GM23338 (cell line): ENCODE measurements around the gene NDUFAF8. TPM values are rescaled to one million over a fixed set of nuclear protein-coding genes. Genes with fewer than 3 reads are reported as not detected.

Source experiments
- ATAC-seq: fragments of 200-7000 bp; cut with Tn5 transposase; 3 replicates; pipeline ENCODE4 v1.9.1; 2020
- DNase-seq: peaks from one replicate; pipeline ENCODE4 v3.0.0-alpha.2; 2015; ENCODE audit warnings: low spot score
- H2AFZ ChIP-seq: fragments of 200-600 bp; sonication (generic); 2 replicates; pipeline ENCODE4 v1.8.0; 2016; ENCODE audit warnings: antibody characterized with exemption, mild to moderate bottlenecking, moderate library complexity
- H3F3A ChIP-seq: fragments of 200-600 bp; sonication (generic); replicated peaks from 2 replicates; pipeline ENCODE4 v1.8.0; 2017; ENCODE audit warnings: antibody characterized with exemption, mixed run types, low read depth
- H3K27ac ChIP-seq: fragments of 200-600 bp; sonication (generic); 2 replicates; pipeline ENCODE4 v1.6.1; 2016; ENCODE audit warnings: low read depth
- H3K27me3 ChIP-seq: fragments of 200-600 bp; sonication (generic); 2 replicates; pipeline ENCODE4 v1.8.0; 2016; ENCODE audit warnings: mild to moderate bottlenecking, mixed run types, moderate library complexity; ENCODE audit not compliant: insufficient read depth
- H3K36me3 ChIP-seq: fragments of 200-600 bp; sonication (generic); 2 replicates; pipeline ENCODE4 v1.8.0; 2016; ENCODE audit warnings: mild to moderate bottlenecking; ENCODE audit not compliant: insufficient read depth
- H3K4me1 ChIP-seq: fragments of 200-600 bp; sonication (generic); 2 replicates; pipeline ENCODE4 v1.8.0; 2016; ENCODE audit warnings: mild to moderate bottlenecking, moderate library complexity; ENCODE audit not compliant: insufficient read depth
- H3K4me2 ChIP-seq: fragments of 200-600 bp; sonication (generic); 2 replicates; pipeline ENCODE4 v1.7.1; 2017; ENCODE audit warnings: mixed run types
- H3K4me3 ChIP-seq: fragments of 200-600 bp; sonication (generic); 2 replicates; pipeline ENCODE4 v1.6.1; 2016; ENCODE audit warnings: mixed run types
- H3K79me2 ChIP-seq: fragments of 200-600 bp; sonication (generic); replicated peaks from 2 replicates; pipeline ENCODE4 v1.8.0; 2017; ENCODE audit warnings: mild to moderate bottlenecking; ENCODE audit not compliant: insufficient read depth
- H3K9me2 ChIP-seq: fragments of 200-600 bp; sonication (generic); 2 replicates; pipeline ENCODE4 v1.8.0; 2017; ENCODE audit not compliant: insufficient read depth
- H4K20me1 ChIP-seq: fragments of 200-600 bp; sonication (generic); replicated peaks from 2 replicates; pipeline ENCODE4 v1.8.0; 2017; ENCODE audit warnings: mild to moderate bottlenecking; ENCODE audit not compliant: insufficient read depth
- H3K27ac Mint-ChIP-seq: 2 replicates; pipeline ENCODE4 v1.8.0; 2020; ENCODE audit warnings: inconsistent platforms, mild to moderate bottlenecking, moderate library complexity, mixed read lengths
- H3K27me3 Mint-ChIP-seq: 3 replicates; pipeline ENCODE4 v1.8.0; 2022; ENCODE audit warnings: low read depth, mild to moderate bottlenecking, moderate library complexity, mixed read lengths, inconsistent platforms; ENCODE audit not compliant: insufficient read depth, poor library complexity
- H3K36me3 Mint-ChIP-seq: 3 replicates; pipeline ENCODE4 v1.8.0; 2021; ENCODE audit warnings: low read depth, mild to moderate bottlenecking, inconsistent platforms, moderate library complexity, mixed read lengths
- H3K4me1 Mint-ChIP-seq: 3 replicates; pipeline ENCODE4 v1.8.0; 2020; ENCODE audit warnings: mild to moderate bottlenecking, inconsistent platforms, mixed read lengths
- H3K4me3 Mint-ChIP-seq: 3 replicates; pipeline ENCODE4 v1.8.0; 2021; ENCODE audit warnings: moderate library complexity, mild to moderate bottlenecking, inconsistent platforms, mixed read lengths
- H3K9me3 Mint-ChIP-seq: 3 replicates; pipeline ENCODE4 v1.8.0; 2020; ENCODE audit warnings: moderate library complexity, mild to moderate bottlenecking, inconsistent platforms, mixed read lengths
- CREB1 ChIP-seq: fragments of 250-450 bp; sonication (Bioruptor Pico); IDR thresholded peaks from 2 replicates; pipeline ENCODE4 v1.5.0; 2020; ENCODE audit warnings: low read depth, mild to moderate bottlenecking, moderate library complexity
- EZH2 ChIP-seq: fragments of 200-600 bp; sonication (generic); IDR thresholded peaks from one replicate; pipeline ENCODE4 v1.8.0; 2017; ENCODE audit warnings: antibody characterized with exemption, mild to moderate bottlenecking, low read depth; ENCODE audit not compliant: unreplicated experiment
- JUNB ChIP-seq: IDR thresholded peaks from one replicate; pipeline ENCODE4 v1.6.1; 2016; ENCODE audit warnings: antibody characterized with exemption; ENCODE audit not compliant: unreplicated experiment
- NANOG ChIP-seq: IDR thresholded peaks from 2 replicates; pipeline ENCODE4 v1.6.1; 2016; ENCODE audit warnings: antibody characterized with exemption, borderline replicate concordance
- POLR2AphosphoS5 ChIP-seq: IDR thresholded peaks from 2 replicates; pipeline ENCODE4 v1.6.1; 2016; ENCODE audit warnings: antibody characterized with exemption, low read depth
- ZNF331 ChIP-seq: fragments of 250-450 bp; sonication (Bioruptor Pico); IDR thresholded peaks from 2 replicates; pipeline ENCODE4 v1.5.0; 2020; ENCODE audit warnings: low read depth, mild to moderate bottlenecking, moderate library complexity
- polyA plus RNA-seq: library from polyadenylated mRNA; unstranded; fragments of >200 nt; fragmentation: Nextera tagmentation; extraction: Ambion mirVana; gene quantifications from 2 replicates; pipeline ENCODE4 v1.2.1, GENCODE V29; 2016
- total RNA-seq: library from RNA; depleted of rRNA; stranded (reverse); fragments of >200 nt; shearing (Covaris generic); gene quantifications from 2 replicates; pipeline ENCODE4 v1.2.3, GENCODE V29; 2014
- TF ChIP-seq, protein P1 (sequence below), 2 experiments: fragments of 200-600 bp in 1 of 2; sonication (generic) in 1 of 2; conservative IDR thresholded peaks; 2 replicates each; pipeline versions ENCODE4 v1.5.1 to v1.6.1; 2016 to 2017; ENCODE audit warnings: antibody characterized with exemption in 2 of 2, low read depth in 2 of 2, mild to moderate bottlenecking in 2 of 2, moderate library complexity in 1 of 2
- TF ChIP-seq, protein P2 (sequence below): fragments of 250-450 bp; sonication (Bioruptor Pico); IDR thresholded peaks from 2 replicates; pipeline ENCODE4 v1.5.0; 2020; ENCODE audit warnings: mild to moderate bottlenecking, moderate library complexity
- TF ChIP-seq, protein P3 (sequence below): IDR thresholded peaks from one replicate; pipeline ENCODE4 v1.6.1; 2018; ENCODE audit warnings: antibody characterized with exemption; ENCODE audit not compliant: unreplicated experiment
- TF ChIP-seq, protein P4 (sequence below): IDR thresholded peaks from 2 replicates; pipeline ENCODE4 v1.6.1; 2016; ENCODE audit warnings: antibody characterized with exemption

Gene NDUFAF8
- total and polyA plus RNA-seq, 2 experiments from 2014 or later, result 21.5 to 156 TPM

DNA sequence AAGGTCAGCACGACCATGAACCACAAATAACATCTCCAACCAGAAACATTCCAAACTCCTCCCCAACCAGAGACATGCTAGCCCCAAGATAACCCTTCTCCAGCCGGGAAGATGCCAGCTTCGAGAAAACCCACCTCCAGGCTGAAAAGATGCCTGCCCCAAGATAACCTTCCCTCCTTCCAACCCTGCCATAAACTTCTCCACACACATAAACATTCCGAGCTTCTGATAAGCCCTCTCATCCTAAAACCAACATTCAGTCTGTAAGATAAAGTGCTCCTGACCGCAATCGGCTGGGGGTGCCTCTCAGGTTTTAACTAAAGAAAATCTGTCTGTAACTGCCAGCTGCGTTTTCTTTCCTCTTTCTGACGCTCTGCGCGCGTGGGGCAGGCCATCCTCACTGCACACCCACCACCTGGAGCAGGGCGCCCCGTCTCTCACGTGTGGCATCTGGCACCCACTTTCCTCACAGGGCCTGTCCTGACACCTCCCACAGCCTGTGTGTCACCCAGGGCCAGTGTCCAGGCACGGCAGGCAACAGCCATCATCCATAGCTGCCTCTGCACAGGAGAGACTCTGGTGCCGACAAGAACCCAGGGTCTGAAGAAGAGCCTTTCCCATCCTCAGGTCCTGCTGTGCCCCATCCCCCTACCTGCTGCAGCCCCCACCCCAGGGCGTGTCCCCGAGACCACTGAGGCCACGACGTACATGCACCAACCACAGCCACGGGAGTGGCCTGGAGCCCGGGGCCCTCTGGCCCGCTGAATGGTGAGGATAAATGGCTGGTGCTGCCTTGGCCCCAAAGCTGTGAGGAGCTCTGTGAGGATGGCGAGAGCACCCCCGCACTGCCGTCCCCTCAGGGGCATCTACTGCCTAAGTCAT, 3.9 kb upstream of the NDUFAF8 start:
- Mint-ChIP-seq H3K27ac (no peak overlapping the region), H3K4me3 (no peak overlapping the region; the same call in 2 of the 3 replicates)

More for the DNA sequence above, 3.9 kb upstream of the NDUFAF8 start:
- TF ChIP-seq EZH2, result no peak
- TF ChIP-seq ZNF331 (CRISPR knock-in tag), result no peak
- TF ChIP-seq, protein P1, sequence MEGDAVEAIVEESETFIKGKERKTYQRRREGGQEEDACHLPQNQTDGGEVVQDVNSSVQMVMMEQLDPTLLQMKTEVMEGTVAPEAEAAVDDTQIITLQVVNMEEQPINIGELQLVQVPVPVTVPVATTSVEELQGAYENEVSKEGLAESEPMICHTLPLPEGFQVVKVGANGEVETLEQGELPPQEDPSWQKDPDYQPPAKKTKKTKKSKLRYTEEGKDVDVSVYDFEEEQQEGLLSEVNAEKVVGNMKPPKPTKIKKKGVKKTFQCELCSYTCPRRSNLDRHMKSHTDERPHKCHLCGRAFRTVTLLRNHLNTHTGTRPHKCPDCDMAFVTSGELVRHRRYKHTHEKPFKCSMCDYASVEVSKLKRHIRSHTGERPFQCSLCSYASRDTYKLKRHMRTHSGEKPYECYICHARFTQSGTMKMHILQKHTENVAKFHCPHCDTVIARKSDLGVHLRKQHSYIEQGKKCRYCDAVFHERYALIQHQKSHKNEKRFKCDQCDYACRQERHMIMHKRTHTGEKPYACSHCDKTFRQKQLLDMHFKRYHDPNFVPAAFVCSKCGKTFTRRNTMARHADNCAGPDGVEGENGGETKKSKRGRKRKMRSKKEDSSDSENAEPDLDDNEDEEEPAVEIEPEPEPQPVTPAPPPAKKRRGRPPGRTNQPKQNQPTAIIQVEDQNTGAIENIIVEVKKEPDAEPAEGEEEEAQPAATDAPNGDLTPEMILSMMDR (conservative IDR thresholded peaks at IDR 0.05; ENCODE audit: low read depth in 2 of 2), result no peak
- TF ChIP-seq CREB1 (CRISPR knock-in tag), result no peak
- TF ChIP-seq, protein P2, sequence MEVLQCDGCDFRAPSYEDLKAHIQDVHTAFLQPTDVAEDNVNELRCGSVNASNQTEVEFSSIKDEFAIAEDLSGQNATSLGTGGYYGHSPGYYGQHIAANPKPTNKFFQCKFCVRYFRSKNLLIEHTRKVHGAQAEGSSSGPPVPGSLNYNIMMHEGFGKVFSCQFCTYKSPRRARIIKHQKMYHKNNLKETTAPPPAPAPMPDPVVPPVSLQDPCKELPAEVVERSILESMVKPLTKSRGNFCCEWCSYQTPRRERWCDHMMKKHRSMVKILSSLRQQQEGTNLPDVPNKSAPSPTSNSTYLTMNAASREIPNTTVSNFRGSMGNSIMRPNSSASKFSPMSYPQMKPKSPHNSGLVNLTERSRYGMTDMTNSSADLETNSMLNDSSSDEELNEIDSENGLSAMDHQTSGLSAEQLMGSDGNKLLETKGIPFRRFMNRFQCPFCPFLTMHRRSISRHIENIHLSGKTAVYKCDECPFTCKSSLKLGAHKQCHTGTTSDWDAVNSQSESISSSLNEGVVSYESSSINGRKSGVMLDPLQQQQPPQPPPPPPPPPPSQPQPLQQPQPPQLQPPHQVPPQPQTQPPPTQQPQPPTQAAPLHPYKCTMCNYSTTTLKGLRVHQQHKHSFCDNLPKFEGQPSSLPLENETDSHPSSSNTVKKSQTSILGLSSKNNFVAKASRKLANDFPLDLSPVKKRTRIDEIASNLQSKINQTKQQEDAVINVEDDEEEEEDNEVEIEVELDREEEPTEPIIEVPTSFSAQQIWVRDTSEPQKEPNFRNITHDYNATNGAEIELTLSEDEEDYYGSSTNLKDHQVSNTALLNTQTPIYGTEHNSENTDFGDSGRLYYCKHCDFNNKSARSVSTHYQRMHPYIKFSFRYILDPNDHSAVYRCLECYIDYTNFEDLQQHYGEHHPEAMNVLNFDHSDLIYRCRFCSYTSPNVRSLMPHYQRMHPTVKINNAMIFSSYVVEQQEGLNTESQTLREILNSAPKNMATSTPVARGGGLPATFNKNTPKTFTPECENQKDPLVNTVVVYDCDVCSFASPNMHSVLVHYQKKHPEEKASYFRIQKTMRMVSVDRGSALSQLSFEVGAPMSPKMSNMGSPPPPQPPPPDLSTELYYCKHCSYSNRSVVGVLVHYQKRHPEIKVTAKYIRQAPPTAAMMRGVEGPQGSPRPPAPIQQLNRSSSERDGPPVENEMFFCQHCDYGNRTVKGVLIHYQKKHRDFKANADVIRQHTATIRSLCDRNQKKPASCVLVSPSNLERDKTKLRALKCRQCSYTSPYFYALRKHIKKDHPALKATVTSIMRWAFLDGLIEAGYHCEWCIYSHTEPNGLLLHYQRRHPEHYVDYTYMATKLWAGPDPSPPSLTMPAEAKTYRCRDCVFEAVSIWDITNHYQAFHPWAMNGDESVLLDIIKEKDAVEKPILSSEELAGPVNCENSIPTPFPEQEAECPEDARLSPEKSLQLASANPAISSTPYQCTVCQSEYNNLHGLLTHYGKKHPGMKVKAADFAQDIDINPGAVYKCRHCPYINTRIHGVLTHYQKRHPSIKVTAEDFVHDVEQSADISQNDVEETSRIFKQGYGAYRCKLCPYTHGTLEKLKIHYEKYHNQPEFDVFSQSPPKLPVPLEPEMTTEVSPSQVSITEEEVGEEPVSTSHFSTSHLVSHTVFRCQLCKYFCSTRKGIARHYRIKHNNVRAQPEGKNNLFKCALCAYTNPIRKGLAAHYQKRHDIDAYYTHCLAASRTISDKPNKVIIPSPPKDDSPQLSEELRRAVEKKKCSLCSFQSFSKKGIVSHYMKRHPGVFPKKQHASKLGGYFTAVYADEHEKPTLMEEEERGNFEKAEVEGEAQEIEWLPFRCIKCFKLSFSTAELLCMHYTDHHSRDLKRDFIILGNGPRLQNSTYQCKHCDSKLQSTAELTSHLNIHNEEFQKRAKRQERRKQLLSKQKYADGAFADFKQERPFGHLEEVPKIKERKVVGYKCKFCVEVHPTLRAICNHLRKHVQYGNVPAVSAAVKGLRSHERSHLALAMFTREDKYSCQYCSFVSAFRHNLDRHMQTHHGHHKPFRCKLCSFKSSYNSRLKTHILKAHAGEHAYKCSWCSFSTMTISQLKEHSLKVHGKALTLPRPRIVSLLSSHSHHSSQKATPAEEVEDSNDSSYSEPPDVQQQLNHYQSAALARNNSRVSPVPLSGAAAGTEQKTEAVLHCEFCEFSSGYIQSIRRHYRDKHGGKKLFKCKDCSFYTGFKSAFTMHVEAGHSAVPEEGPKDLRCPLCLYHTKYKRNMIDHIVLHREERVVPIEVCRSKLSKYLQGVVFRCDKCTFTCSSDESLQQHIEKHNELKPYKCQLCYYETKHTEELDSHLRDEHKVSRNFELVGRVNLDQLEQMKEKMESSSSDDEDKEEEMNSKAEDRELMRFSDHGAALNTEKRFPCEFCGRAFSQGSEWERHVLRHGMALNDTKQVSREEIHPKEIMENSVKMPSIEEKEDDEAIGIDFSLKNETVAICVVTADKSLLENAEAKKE (CRISPR knock-in tag), result no peak
- TF ChIP-seq POLR2AphosphoS5, result no peak
- TF ChIP-seq, protein P3, sequence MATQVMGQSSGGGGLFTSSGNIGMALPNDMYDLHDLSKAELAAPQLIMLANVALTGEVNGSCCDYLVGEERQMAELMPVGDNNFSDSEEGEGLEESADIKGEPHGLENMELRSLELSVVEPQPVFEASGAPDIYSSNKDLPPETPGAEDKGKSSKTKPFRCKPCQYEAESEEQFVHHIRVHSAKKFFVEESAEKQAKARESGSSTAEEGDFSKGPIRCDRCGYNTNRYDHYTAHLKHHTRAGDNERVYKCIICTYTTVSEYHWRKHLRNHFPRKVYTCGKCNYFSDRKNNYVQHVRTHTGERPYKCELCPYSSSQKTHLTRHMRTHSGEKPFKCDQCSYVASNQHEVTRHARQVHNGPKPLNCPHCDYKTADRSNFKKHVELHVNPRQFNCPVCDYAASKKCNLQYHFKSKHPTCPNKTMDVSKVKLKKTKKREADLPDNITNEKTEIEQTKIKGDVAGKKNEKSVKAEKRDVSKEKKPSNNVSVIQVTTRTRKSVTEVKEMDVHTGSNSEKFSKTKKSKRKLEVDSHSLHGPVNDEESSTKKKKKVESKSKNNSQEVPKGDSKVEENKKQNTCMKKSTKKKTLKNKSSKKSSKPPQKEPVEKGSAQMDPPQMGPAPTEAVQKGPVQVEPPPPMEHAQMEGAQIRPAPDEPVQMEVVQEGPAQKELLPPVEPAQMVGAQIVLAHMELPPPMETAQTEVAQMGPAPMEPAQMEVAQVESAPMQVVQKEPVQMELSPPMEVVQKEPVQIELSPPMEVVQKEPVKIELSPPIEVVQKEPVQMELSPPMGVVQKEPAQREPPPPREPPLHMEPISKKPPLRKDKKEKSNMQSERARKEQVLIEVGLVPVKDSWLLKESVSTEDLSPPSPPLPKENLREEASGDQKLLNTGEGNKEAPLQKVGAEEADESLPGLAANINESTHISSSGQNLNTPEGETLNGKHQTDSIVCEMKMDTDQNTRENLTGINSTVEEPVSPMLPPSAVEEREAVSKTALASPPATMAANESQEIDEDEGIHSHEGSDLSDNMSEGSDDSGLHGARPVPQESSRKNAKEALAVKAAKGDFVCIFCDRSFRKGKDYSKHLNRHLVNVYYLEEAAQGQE, result no peak
- TF ChIP-seq, protein P4, sequence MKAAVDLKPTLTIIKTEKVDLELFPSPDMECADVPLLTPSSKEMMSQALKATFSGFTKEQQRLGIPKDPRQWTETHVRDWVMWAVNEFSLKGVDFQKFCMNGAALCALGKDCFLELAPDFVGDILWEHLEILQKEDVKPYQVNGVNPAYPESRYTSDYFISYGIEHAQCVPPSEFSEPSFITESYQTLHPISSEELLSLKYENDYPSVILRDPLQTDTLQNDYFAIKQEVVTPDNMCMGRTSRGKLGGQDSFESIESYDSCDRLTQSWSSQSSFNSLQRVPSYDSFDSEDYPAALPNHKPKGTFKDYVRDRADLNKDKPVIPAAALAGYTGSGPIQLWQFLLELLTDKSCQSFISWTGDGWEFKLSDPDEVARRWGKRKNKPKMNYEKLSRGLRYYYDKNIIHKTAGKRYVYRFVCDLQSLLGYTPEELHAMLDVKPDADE, result no peak
- no peak for TF ChIP-seq JUNB
- no peak for TF ChIP-seq NANOG
- no peaks in the 10 kb centered on the region for H3K27me3 ChIP-seq
- Mint-ChIP-seq H3K9me3 (no peaks in the 10 kb centered on the region), H3K36me3 (peaks cover 10% of the 10 kb centered on the region), H3K4me1 (peaks cover 8% of the 10 kb centered on the region), H3K27me3 (peaks cover 6% of the 10 kb centered on the region)
- 0 out of 2 replicates have a peak, but pooled peaks cover 2% of the 10 kb centered on the region for H3F3A ChIP-seq
- H2AFZ ChIP-seq, result no peak overlapping the region
- no peaks in the 10 kb centered on the region for H3K4me1 ChIP-seq
- H3K4me2 ChIP-seq, result no peak overlapping the region
- peaks cover 8% of the 10 kb centered on the region for H3K79me2 ChIP-seq
- no peak overlapping the region for H3K4me3 ChIP-seq
- no peak overlapping the region for H3K27ac ChIP-seq
- H4K20me1 ChIP-seq, result no peaks in the 10 kb centered on the region
- no peak for DNase-seq
- H3K36me3 ChIP-seq, result no peaks in the 10 kb centered on the region
- ATAC-seq, result no peak
- H3K9me2 ChIP-seq, result no peaks in the 10 kb centered on the region
